GM19023 (cell line): ENCODE data around the gene RBM25.
"Not testable (repeated sequence)": the region's sequence is repeated elsewhere in the genome, so short reads cannot be mapped to it uniquely, and the experiment has no call there.

Experiments used
- ATAC-seq: cut with Tn5 transposase; IDR thresholded peaks from one replicate; pipeline ENCODE4 v1.9.1; 2021; ENCODE audit warnings: mild to moderate bottlenecking, moderate library complexity; ENCODE audit not compliant: unreplicated experiment

RBM25 gene

GRCh38 chr14:73168274-73168673 is 109.9 kb downstream of the RBM25 start:
- no peak for ATAC-seq

DNA sequence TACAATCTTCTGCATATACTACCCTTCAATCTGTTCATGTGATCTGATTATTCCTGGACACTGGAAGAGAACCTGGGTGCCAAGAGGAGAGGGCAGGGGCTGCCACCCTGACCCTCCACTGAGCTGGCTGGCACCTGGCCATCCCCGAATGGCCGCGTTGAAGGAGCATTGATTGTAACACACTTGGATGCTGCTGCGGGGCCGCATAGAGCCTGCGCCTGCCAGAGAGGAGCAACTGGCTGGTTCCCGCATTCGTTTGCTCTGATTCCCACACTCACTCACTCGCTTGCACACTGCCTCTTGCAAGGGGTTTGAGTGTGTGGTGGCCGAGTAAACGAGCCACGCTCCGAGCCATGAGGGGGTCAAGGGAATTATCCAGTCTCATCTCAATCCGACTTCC is 110.4 kb downstream of the RBM25 start:
- no peak for ATAC-seq

- ATAC-seq: not testable (repeated sequence)
These were observed 111.5 kb downstream of the RBM25 start for GRCh38 chr14:73169855-73170254.

GRCh38 chr14:73170686-73171085 is 112.4 kb downstream of the RBM25 start:
- no peak for ATAC-seq

DNA sequence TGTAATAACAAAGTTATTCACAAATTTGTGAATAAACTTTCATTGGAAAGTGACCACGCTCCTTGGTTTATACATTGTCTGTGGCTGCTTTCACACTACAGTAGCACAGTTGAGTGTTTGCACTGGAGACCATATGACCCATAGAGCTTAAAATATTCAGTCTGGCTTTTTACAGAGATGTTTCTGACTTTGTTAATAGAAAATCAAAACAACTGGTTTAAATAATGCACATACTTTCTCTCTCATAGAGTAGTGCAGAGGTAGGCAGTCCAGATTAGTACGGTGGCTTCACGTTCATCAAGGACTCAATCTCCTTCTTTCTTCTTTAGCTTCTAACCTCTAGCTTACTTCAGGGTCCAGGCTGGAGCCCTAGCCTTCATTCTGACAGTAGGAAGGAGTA is 114.2 kb downstream of the RBM25 start:
- no peak for ATAC-seq

DNA sequence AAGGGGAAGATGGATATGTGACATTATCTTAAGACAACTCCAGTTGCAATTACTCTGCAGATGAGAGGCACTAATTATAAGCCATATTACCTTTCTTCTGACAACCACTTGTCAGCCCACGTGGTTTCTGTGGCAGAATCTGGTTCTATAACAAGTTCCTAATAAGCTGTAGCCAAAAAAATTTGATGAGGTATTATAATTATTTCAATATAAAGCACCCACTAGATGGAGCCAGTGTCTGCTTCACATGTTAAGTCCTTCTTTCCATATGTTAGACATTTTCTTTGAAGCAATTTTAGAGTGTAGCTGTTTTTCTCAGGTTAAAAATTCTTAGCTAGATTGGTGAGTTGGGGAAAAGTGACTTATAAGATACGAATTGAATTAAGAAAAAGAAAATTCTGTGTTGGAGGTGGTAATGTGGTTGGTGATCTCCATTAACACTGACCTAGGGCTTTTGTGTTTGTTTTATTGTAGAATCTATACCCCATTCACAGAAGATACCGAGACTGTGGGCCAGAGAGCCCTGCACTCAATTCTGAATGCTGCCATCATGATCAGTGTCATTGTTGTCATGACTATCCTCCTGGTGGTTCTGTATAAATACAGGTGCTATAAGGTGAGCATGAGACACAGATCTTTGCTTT is 114.9 kb downstream of the RBM25 start:
- no peak for ATAC-seq
